A549 treated with AZD2906 at 1 μM for 4 hours (cell line): Measurements from ENCODE around the gene SP140L. TPM values are rescaled to one million over a fixed set of nuclear protein-coding genes. Genes with fewer than 3 reads are reported as not detected.

ENCODE experiments used
- total RNA-seq: library from RNA; stranded (reverse); fragments of 200-300 nt; extraction: Qiagen RNA extraction; gene quantifications from 5 replicates; pipeline ENCODE4 v1.2.3, GENCODE V29; 2022

Gene SP140L
- total RNA-seq, result 2.7 to 3.8 TPM (median 3.1 TPM) in 5 replicates

DNA sequence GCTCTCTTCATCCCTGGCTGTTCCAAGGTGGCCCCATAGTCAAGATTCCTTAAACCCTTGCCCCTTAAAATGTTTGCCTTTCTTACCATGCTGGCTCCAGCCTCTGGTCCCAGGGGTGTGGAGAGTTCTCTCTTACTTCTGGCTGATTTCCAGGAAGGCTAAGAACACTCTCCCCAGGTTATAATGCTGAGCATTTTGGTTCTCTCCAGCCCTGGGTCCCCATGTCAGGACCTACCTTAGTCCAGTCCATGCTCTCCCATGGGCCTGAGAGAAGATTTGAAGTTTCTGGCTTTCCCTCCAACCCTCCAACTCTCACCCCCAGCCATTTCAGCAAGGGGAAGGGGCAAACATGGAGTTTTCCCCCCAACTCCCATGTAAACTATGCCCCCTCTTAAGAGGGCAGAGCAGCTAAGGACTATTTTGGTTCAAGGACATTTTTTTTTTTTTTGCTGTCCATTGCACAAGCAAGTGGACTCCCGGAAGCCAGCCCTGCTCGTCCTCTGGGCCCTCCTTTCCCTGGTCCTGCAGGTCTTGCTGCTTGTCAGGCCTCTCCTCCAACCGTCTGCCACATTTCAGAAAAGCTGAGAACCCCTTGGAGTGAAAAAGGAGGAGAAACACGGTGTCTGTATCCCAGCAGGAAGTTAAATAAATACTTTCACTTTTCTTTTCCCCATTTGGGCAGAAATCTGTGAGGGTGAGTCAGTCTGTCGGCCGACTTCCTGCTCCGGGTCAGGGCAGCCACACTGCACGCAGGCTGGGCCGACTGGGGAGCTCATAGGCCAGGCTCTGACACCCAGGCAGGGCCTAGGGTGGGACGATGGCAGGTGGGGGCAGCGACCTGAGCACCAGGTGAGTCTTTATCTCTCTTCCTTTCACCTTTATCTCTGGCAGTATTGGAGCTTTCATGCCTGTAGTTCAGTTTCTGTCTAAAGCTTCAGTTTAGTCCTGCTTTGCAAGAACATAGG, at the start of gene SP140L:
Gene SP140L (plus strand): TSS at position 741 of the 965 bp plus-strand sequence. CDS start 77 bp downstream, at position 818.

DNA sequence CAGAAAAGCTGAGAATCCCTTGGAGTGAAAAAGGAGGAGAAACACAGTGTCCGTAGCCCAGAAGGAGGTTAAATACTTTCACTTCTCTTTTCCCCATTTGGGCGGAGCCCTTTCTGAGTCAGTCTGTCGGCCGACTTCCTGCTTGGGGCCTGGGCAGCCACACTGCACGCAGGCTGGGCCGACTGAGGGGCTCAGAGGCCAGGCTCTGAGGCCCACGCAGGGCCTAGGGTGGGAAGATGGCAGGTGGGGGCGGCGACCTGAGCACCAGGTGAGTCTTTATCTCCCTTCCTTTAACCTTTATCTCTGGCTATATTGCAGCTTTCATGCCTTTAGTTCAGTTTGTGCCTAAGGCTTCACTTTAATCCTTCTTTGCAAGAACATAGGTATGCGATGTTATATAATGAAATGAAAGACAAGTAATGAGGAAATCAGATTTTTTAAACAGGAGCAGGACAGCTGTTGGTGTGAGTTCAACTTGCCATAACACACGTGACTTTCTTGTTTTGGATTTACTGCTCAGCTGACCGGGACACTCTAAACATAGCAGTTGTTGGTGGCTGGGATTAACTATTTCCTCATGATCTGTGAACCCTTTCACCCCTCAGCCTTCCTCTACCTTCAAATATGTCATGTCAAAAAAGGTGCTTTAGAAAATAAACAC, 89.2 kb downstream of the SP140L start, which contains the start of gene SP100:
Gene SP100 (plus strand): TSS at position 141 of the 661 bp plus-strand sequence. CDS start 96 bp downstream, at position 237.

Other genes starting within 250 kb of the SP140L start
- gene SP110, start 107.2 kb upstream of the SP140L start, total RNA-seq, result 6.4 to 9.9 TPM (median 7.7 TPM) in 5 replicates
- 0.14 TPM in 1 of 5 replicates, not detected in the others for gene SP140, start 101.5 kb upstream of the SP140L start, total RNA-seq
- 26.2 to 31.4 TPM (median 27.1 TPM) in 5 replicates for gene SP100, start 89.0 kb downstream of the SP140L start, total RNA-seq